ENCODE results near the gene MYRF.

The MYRF gene

GRCh38 chr11:61775606-61776554 is 23.4 kb downstream of the MYRF start:
- no peak for DNase-seq (ENCODE audit: low spot score)

- peak; percentile 76 for DNase-seq (ENCODE audit: low spot score)
Observed at GRCh38 chr11:61776561-61777075, 24.2 kb downstream of the MYRF start.

GRCh38 chr11:61777234-61778090 is 25.0 kb downstream of the MYRF start:
- DNase-seq (ENCODE audit: low spot score) = no peak

- no peak for DNase-seq (ENCODE audit: low spot score)
Observed at GRCh38 chr11:61778357-61778886, 26.0 kb downstream of the MYRF start.

GRCh38 chr11:61778920-61779650 is 26.6 kb downstream of the MYRF start:
- no peak for DNase-seq (ENCODE audit: low spot score)

GRCh38 chr11:61779666-61780525 is 27.5 kb downstream of the MYRF start:
- no peak for DNase-seq (ENCODE audit: low spot score)

- DNase-seq (ENCODE audit: low spot score) = no peak
Observed at GRCh38 chr11:61780581-61781162, 28.2 kb downstream of the MYRF start.

GRCh38 chr11:61781585-61781984 is 29.1 kb downstream of the MYRF start:
- DNase-seq (ENCODE audit: low spot score) = no peak

- DNase-seq (ENCODE audit: low spot score) = no peak
Observed at GRCh38 chr11:61782299-61782698, 29.9 kb downstream of the MYRF start.

GRCh38 chr11:61782841-61783240 is 30.4 kb downstream of the MYRF start:
- DNase-seq (ENCODE audit: low spot score) = no peak

- DNase-seq (ENCODE audit: low spot score) = no peak
Observed at GRCh38 chr11:61783717-61784505, 31.5 kb downstream of the MYRF start.

GRCh38 chr11:61784506-61784805 is 32.0 kb downstream of the MYRF start:
- no peak for DNase-seq (ENCODE audit: low spot score)

- DNase-seq (ENCODE audit: low spot score) = no peak
Observed at GRCh38 chr11:61785837-61786402, 33.5 kb downstream of the MYRF start.

- peak; percentile 70 for DNase-seq (ENCODE audit: low spot score)
Observed at GRCh38 chr11:61787928-61788491, 35.6 kb downstream of the MYRF start.

GRCh38 chr11:61791737-61792309 is 39.4 kb downstream of the MYRF start:
- DNase-seq (ENCODE audit: low spot score) = peak; percentile 83

- DNase-seq (ENCODE audit: low spot score) = peak; percentile 95
Observed at GRCh38 chr11:61792310-61793082, 40.1 kb downstream of the MYRF start, which contains the start of the genes FEN1 and TMEM258. TSS of gene FEN1 (plus strand) at chr11:61792911. CDS start at chr11:61795362, 2,451 bp downstream. TSS of gene TMEM258 (minus strand) at chr11:61792599. CDS start at chr11:61792558, 41 bp downstream.

Measured in SK-N-DZ (cell line).